Liver (tissue), 3 donors: ENCODE measurements around the gene LIMS1.

Experiments
- CTCF ChIP-seq: fragments of 150-350 bp; IDR thresholded peaks from 2 replicates; pipeline ENCODE4 v1.5.1; 2017; ENCODE audit warnings: improper control_type of control experiment, low read depth, low read length; ENCODE audit not compliant: missing input control
- GABPA ChIP-seq, 2 donors: IDR thresholded peaks in 1 of 2; conservative IDR thresholded peaks in 1 of 2; 2 replicates each; pipeline ENCODE4 v1.6.1; 2016; ENCODE audit warnings: antibody characterized with exemption in 2 of 2, mild to moderate bottlenecking in 1 of 2, moderate library complexity in 1 of 2
- MAX ChIP-seq: IDR thresholded peaks from 2 replicates; pipeline ENCODE4 v1.6.1; 2016; ENCODE audit warnings: antibody characterized with exemption
- NR2F2 ChIP-seq: IDR thresholded peaks from 2 replicates; pipeline ENCODE4 v1.6.1; 2016; ENCODE audit warnings: antibody characterized with exemption
- TAF1 ChIP-seq: conservative IDR thresholded peaks from 2 replicates; pipeline ENCODE4 v1.6.1; 2016; ENCODE audit warnings: antibody characterized with exemption, mild to moderate bottlenecking
- YY1 ChIP-seq: IDR thresholded peaks from 2 replicates; pipeline ENCODE4 v1.6.1; 2016; ENCODE audit warnings: antibody characterized with exemption, mild to moderate bottlenecking
- TF ChIP-seq, protein P1 (sequence below): IDR thresholded peaks from 2 replicates; pipeline ENCODE4 v1.6.1; 2016; ENCODE audit warnings: antibody characterized with exemption, mild to moderate bottlenecking
- donor health status: healthy.
- donor health status: healthy.

DNA sequence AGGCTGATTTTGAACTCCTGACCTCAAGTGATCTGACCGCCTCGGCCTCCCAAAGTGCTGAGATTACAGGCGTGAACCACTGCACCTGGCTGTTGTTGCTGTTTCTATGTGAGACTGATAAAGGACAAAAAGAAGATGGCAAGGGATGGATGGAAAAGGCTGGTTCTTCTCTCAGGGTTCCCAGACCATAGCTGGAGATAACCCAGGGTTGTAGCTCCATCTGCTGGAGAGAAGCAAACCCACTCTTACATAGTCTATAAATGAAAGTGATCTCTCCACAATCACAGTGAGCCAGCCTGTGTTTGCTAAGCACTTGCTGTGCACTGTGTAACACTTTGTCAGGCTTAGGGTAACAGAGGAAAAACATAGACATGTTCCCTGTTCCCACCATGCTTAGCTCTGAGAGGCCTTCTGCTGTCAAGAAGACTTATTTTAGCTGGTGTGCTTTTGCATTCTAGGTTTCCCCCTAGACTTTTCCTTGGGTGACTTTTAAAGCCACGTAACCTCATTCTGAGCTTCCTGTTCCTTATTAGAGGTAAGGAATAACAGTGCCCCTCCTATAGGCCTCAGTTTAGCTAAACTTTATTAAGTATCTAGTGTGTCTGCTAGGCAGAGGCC lies 49.7 kb downstream of the LIMS1 start:
- TF ChIP-seq GABPA (IDR thresholded peaks at IDR 0.05 in 1 of 2, conservative IDR thresholded peaks at IDR 0.05 in 1 of 2) (no peak), CTCF (peak; percentile 84), TAF1 (no peak), MAX (no peak), YY1 (no peak), NR2F2 (no peak)
- TF ChIP-seq, protein P1, sequence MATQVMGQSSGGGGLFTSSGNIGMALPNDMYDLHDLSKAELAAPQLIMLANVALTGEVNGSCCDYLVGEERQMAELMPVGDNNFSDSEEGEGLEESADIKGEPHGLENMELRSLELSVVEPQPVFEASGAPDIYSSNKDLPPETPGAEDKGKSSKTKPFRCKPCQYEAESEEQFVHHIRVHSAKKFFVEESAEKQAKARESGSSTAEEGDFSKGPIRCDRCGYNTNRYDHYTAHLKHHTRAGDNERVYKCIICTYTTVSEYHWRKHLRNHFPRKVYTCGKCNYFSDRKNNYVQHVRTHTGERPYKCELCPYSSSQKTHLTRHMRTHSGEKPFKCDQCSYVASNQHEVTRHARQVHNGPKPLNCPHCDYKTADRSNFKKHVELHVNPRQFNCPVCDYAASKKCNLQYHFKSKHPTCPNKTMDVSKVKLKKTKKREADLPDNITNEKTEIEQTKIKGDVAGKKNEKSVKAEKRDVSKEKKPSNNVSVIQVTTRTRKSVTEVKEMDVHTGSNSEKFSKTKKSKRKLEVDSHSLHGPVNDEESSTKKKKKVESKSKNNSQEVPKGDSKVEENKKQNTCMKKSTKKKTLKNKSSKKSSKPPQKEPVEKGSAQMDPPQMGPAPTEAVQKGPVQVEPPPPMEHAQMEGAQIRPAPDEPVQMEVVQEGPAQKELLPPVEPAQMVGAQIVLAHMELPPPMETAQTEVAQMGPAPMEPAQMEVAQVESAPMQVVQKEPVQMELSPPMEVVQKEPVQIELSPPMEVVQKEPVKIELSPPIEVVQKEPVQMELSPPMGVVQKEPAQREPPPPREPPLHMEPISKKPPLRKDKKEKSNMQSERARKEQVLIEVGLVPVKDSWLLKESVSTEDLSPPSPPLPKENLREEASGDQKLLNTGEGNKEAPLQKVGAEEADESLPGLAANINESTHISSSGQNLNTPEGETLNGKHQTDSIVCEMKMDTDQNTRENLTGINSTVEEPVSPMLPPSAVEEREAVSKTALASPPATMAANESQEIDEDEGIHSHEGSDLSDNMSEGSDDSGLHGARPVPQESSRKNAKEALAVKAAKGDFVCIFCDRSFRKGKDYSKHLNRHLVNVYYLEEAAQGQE = no peak
